Inflammatory macrophage (primary cell): Measurements from ENCODE around the gene TRAPPC2L.
"Not testable (repeated sequence)": the region's sequence is repeated elsewhere in the genome, so short reads cannot be mapped to it uniquely, and the experiment has no call there.

Source experiments
- DNase-seq, 2 donors: peaks; one replicate each; pipeline ENCODE4 v3.0.0-alpha.2; 2020 to 2022

The TRAPPC2L gene

GRCh38 chr16:88878967-88879787, 22.2 kb downstream of the TRAPPC2L start:
- DNase-seq, result no peak

DNA sequence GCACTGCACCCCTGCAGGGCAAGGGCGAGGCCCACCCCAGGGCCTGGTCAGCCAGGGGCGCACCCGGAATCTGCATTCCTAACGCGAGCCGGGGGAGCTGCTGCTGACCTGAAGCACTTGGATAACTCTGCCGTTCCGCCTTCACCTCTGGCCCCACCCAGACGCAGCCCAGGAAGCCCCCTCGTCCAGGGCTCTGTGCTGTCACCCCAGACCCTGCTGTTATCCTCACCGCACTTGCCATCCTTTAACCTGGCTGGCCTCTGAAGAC, 22.8 kb downstream of the TRAPPC2L start:
- DNase-seq, result no peak

- DNase-seq, result no peak
Observed at GRCh38 chr16:88880226-88881006, 23.5 kb downstream of the TRAPPC2L start.

DNA sequence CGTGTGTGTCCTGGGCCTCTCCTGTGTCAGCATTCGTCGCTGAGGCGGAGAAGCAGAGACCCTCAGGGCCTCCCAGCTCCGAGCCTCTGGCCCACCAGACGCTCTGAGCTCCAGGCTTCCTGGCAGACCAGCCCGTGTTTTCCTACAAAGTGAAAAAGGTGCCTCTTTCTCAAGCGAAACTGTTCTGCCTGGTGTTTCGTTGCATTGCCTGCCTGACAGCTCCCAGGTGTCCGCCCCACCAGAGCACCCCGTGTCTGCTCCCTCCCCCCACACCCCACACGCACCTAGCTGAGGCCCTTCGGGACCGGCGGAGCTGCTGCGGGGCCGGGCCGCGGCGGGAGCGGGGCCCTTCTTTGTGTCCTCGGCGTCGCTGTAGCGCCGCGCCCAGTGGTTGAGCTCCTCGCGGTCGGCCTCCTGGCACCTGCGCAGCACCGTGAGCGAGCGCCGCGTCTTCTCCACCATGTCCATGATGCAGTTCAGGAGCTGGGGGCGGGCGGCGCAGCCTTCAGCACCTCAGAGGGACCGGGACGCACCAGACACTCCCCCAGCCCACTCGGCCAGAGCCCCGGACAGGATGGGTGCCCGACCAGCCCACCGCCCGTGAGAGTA, 24.2 kb downstream of the TRAPPC2L start:
- DNase-seq, result no peak

GRCh38 chr16:88881675-88882357, 24.9 kb downstream of the TRAPPC2L start:
- no peak for DNase-seq

GRCh38 chr16:88882358-88883030, 25.6 kb downstream of the TRAPPC2L start:
- no peak for DNase-seq

DNA sequence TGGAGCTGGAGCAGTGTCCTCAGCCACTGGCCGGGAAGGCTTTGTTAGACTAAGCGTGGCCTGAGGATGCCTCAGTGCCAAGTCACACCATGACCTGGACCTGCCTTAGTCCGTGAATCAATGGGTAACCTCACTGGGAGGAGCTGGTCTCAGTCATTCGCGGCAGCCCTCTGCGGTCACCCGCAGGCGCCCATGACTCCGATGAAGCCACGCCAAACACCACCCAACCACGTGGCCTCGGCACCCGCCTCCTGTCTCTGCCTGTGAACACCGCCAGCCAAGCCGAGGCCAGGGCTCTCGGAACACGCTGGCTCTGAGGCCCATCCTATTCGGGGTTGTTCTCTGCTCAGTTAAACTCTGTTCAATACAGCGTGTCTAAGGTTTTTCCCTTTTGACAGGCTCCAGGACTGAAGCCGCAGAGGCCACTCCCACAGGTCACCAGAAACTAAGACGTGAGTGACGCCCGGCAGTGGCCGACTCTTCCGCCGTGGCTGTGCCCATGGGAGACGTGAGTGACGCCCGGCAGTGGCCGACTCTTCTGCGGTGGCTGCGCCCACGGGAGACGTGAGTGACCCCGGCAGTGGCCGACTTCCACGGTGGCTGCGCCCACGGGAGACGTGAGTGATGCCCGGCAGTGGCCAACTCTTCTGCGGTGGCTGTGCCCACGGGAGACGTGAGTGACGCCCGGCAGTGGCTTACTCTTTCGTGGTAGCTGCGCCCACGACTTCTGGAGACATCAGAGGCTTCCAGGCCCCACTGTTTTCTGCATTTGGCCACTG, 26.4 kb downstream of the TRAPPC2L start:
- DNase-seq, result no peak

DNA sequence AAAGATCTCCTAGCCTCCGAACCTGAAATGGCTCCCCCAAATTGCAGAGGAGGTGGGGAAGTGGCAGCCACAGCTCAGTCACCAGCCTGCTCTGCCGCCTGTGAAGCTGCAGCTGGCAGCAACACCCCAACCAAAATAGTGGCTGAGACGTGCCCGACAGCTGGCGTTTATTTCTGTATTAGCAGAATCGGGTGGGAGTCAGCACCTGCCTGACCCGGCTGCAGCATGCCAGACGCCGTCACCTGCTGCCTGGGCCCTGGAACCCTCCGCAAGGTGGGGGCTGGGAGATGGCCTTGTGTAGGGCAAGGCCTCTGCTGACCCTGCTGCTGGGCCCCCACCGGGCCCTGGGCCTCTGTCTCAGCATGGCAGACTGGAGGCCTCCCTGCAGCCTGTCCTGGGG, 27.0 kb downstream of the TRAPPC2L start:
- no peak for DNase-seq

GRCh38 chr16:88884569-88885271, 27.8 kb downstream of the TRAPPC2L start:
- DNase-seq, result no peak

DNA sequence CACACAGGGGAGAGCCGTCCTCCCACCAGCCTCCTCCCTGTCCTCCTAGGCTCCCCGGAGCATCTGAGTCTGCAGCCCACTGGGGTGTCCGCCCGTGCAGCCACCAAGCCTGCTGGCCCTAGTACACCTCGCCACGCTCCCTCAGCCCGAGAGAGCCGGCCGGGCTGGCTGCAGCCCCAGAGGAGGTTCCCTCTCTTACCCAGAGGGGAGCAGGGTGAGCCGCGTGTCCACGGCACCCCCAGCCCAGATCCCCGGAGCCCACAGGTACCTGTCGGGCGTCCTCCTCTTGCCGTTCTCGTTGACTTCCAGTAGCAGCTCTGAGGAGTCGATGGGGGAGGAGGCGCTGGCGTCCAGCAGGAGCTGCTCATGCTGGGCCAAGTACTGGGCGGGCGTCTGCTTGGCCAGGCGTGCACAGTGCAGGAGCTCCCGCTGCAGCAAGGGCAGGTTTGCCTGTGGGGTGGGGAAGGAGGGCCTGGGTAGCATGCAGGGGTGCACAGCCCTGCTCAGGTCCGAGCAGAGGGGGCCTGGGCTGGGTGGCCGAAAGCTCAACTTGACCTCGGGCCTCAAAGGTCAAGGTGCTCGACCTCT, 28.9 kb downstream of the TRAPPC2L start:
- no peak for DNase-seq

- no peak for DNase-seq
Observed at GRCh38 chr16:88886420-88886844, 29.5 kb downstream of the TRAPPC2L start.

GRCh38 chr16:88886845-88887521, 30.1 kb downstream of the TRAPPC2L start:
- DNase-seq, result no peak

DNA sequence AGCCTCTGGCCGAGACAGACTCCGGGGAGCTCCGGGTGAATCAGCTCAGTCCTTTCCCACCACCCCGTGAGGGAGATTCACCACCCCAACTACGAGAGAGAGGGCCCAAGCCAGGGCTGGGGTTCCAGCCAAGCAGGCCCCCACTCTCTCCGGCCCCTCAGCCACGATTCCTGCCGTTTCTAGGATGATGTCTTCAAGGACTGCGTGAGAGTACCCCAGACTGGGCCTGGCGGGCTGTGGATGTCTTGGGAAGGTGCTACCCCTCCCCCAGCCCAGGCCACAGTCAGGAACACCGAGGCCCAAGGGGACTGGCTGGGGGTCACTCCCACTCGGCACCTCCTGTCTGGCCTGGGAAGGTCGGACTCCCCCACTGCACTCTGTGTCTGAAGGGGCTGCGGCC, 31.1 kb downstream of the TRAPPC2L start:
- no peak for DNase-seq

GRCh38 chr16:88888461-88889387, 31.8 kb downstream of the TRAPPC2L start:
- no peak for DNase-seq

- not testable (repeated sequence) for DNase-seq
Observed at GRCh38 chr16:88889702-88890352, 32.9 kb downstream of the TRAPPC2L start.

DNA sequence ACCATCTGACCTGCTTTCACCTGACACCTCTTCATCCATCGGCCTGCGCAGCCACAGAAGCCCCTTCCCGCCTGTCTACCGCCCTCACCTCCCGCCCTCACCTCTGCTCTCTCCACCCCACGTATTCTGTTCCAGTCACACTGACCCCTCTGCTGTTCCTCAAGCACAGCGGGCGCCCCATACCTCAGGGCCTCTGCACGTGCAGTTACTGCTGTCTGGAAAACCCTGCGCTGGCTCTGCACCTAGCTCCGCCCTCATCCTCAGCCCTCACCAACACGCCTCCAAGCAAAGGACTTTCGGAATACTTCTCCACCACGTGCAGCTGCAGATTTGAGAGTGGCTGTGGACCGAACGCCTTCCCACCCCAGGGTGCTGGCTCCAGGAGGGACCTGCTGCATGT, 34.2 kb downstream of the TRAPPC2L start:
- no peak for DNase-seq

GRCh38 chr16:88892065-88892464, 35.1 kb downstream of the TRAPPC2L start:
- no peak for DNase-seq
